Activated naive CD8-positive, alpha-beta T cell (primary cell): ENCODE results near the gene PCDH18.
"Not testable (repeated sequence)": the region's sequence is repeated elsewhere in the genome, so short reads cannot be mapped to it uniquely, and the experiment has no call there.

Experiments used
- H3K27ac Mint-ChIP-seq: one replicate; pipeline ENCODE4 v1.8.0; 2021; ENCODE audit warnings: mixed read lengths
- H3K27me3 Mint-ChIP-seq: one replicate; pipeline ENCODE4 v1.8.0; 2021; ENCODE audit warnings: mixed read lengths
- H3K36me3 Mint-ChIP-seq: one replicate; pipeline ENCODE4 v1.8.0; 2021; ENCODE audit warnings: mixed read lengths
- H3K4me1 Mint-ChIP-seq: one replicate; pipeline ENCODE4 v1.8.0; 2021; ENCODE audit warnings: low read depth, mixed read lengths
- H3K4me3 Mint-ChIP-seq: one replicate; pipeline ENCODE4 v1.8.0; 2021; ENCODE audit warnings: mild to moderate bottlenecking, mixed read lengths
- H3K9me3 Mint-ChIP-seq: one replicate; pipeline ENCODE4 v1.8.0; 2021; ENCODE audit warnings: low read depth, mixed read lengths

PCDH18 gene

DNA sequence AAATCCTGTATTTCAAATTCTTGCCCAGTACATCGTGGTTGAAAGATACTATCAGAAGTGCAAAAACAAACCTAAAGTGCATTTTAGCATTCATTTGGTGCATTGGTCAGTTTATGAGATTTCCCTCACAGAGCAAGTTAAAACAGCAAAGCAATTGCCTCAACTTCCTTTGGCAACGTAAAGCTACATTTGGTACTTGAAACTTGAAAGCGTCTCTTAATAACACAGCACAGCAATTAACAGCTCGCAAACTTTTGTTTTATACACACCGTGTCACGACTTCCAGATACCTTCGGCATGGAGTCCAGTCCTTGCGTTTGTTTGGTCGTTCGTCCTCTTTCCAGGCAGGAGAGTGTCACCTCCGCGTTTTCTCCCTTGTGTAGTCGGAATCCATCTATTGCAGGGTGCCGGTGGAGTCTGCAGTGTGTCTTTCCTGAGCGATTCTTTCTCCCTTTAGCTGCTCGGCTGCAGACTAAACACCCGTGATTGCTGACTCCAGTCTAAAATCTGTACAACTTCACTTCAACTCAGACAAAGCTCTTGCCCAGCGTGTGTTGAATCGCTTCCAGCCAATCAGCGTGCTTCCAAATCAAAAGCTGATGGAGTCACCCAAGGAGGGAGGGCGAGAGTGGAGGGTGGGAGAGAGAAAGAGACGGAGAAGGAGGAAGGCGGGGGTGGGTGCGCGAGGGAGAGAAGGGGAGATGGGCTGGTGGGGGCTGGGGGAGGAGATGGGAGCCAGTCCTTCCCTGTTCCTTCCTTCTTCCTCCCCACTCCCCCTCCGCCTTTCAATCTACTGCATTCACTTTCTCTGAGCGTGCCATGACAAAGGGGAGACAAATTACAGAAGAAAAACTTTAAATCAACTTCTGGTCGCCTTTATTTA lies at the start of gene PCDH18:
Gene PCDH18, minus strand, starts transcription at position 509 of the 883 bp plus-strand sequence. Its CDS starts 406 bp downstream, at position 103.
- H3K4me1 Mint-ChIP-seq: no peaks in the 10 kb centered on the region
- no peaks in the 10 kb centered on the region for H3K9me3 Mint-ChIP-seq
- no peaks in the 10 kb centered on the region for H3K27me3 Mint-ChIP-seq
- no peaks in the 10 kb centered on the region for H3K36me3 Mint-ChIP-seq
- no peak within 1 kb of the TSS for H3K27ac Mint-ChIP-seq
- H3K4me3 Mint-ChIP-seq: no peak within 1 kb of the TSS

DNA sequence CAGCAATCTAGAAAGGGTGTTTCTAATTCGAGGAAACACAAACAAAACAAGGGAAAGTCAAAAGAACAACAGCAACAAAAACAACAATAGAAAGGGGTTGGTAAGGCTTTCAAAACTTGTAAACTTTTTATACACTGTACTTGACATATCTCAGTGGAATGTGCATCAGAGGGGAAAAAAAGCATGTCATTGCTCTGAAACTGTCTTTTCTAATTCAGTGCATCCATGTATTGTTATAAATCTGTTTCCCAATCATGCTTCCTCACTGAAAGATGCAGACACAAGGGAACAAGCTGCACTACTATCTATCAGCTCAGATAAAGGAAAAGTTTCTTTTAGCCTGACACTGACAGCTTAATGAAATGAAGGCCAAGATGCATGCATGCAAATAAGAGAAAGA lies 44.2 kb upstream of the PCDH18 start:
- no peaks in the 10 kb centered on the region for H3K27me3 Mint-ChIP-seq
- no peaks in the 10 kb centered on the region for H3K4me1 Mint-ChIP-seq
- no peaks in the 10 kb centered on the region for H3K36me3 Mint-ChIP-seq
- no peak overlapping the region for H3K27ac Mint-ChIP-seq
- H3K4me3 Mint-ChIP-seq: no peak overlapping the region
- no peaks in the 10 kb centered on the region for H3K9me3 Mint-ChIP-seq

- Mint-ChIP-seq H3K4me3 (no peak overlapping the region), H3K36me3 (no peaks in the 10 kb centered on the region), H3K27me3 (no peaks in the 10 kb centered on the region), H3K9me3 (peaks cover 6% of the 10 kb centered on the region), H3K4me1 (no peaks in the 10 kb centered on the region), H3K27ac (no peak overlapping the region)
Observed at GRCh38 chr4:137572647-137573046, 40.4 kb upstream of the PCDH18 start.

- Mint-ChIP-seq H3K4me3 (no peak overlapping the region), H3K4me1 (no peaks in the 10 kb centered on the region), H3K27ac (no peak overlapping the region)
Observed at GRCh38 chr4:137572163-137572562, 39.9 kb upstream of the PCDH18 start.

GRCh38 chr4:137559801-137560200 lies 27.5 kb upstream of the PCDH18 start:
- Mint-ChIP-seq H3K9me3 (no peaks in the 10 kb centered on the region), H3K27me3 (no peaks in the 10 kb centered on the region)

More at GRCh38 chr4:137572163-137572562, 39.9 kb upstream of the PCDH18 start:
- Mint-ChIP-seq H3K27me3 (no peaks in the 10 kb centered on the region), H3K9me3 (peaks cover 6% of the 10 kb centered on the region), H3K36me3 (no peaks in the 10 kb centered on the region)

GRCh38 chr4:137558951-137559350 lies 26.7 kb upstream of the PCDH18 start:
- no peaks in the 10 kb centered on the region for H3K36me3 Mint-ChIP-seq

More at GRCh38 chr4:137559801-137560200, 27.5 kb upstream of the PCDH18 start:
- Mint-ChIP-seq H3K27ac (no peak overlapping the region), H3K4me1 (no peaks in the 10 kb centered on the region), H3K4me3 (no peak overlapping the region), H3K36me3 (no peaks in the 10 kb centered on the region)

DNA sequence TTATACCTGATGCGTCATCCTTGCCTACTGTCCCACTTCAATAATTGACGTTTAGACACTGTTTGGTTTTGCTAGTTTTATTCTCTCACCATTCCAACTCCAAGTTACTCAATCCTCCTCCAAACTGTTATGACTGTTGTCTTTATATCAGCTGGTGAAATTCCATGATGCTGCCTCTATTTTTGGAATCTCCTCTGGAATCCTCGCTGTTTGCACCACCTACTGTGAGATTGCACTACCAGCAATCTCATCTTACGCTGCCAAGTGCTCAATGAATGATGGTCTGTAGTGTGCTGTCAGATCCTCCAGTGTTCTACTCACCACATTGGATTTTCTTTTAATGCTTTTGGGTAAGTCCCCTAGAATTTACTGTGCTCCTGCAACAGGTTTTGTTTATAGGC lies 13.2 kb upstream of the PCDH18 start:
- no peaks in the 10 kb centered on the region for H3K36me3 Mint-ChIP-seq
- no peak overlapping the region for H3K27ac Mint-ChIP-seq
- H3K9me3 Mint-ChIP-seq: no peaks in the 10 kb centered on the region
- H3K4me1 Mint-ChIP-seq: no peaks in the 10 kb centered on the region
- H3K4me3 Mint-ChIP-seq: no peak overlapping the region
- H3K27me3 Mint-ChIP-seq: no peaks in the 10 kb centered on the region

More at GRCh38 chr4:137558951-137559350, 26.7 kb upstream of the PCDH18 start:
- H3K9me3 Mint-ChIP-seq: no peaks in the 10 kb centered on the region
- H3K4me3 Mint-ChIP-seq: no peak overlapping the region
- no peaks in the 10 kb centered on the region for H3K27me3 Mint-ChIP-seq
- no peaks in the 10 kb centered on the region for H3K4me1 Mint-ChIP-seq
- H3K27ac Mint-ChIP-seq: no peak overlapping the region

GRCh38 chr4:137543648-137544047 lies 11.4 kb upstream of the PCDH18 start:
- H3K27ac Mint-ChIP-seq: no peak overlapping the region
- no peaks in the 10 kb centered on the region for H3K36me3 Mint-ChIP-seq
- H3K27me3 Mint-ChIP-seq: no peaks in the 10 kb centered on the region
- no peaks in the 10 kb centered on the region for H3K9me3 Mint-ChIP-seq
- no peaks in the 10 kb centered on the region for H3K4me1 Mint-ChIP-seq
- H3K4me3 Mint-ChIP-seq: no peak overlapping the region

- H3K9me3 Mint-ChIP-seq: no peaks in the 10 kb centered on the region
- no peak overlapping the region for H3K4me3 Mint-ChIP-seq
- H3K27ac Mint-ChIP-seq: no peak overlapping the region
- no peaks in the 10 kb centered on the region for H3K27me3 Mint-ChIP-seq
- no peaks in the 10 kb centered on the region for H3K36me3 Mint-ChIP-seq
- no peaks in the 10 kb centered on the region for H3K4me1 Mint-ChIP-seq
Observed at GRCh38 chr4:137543198-137543597, 10.9 kb upstream of the PCDH18 start.

DNA sequence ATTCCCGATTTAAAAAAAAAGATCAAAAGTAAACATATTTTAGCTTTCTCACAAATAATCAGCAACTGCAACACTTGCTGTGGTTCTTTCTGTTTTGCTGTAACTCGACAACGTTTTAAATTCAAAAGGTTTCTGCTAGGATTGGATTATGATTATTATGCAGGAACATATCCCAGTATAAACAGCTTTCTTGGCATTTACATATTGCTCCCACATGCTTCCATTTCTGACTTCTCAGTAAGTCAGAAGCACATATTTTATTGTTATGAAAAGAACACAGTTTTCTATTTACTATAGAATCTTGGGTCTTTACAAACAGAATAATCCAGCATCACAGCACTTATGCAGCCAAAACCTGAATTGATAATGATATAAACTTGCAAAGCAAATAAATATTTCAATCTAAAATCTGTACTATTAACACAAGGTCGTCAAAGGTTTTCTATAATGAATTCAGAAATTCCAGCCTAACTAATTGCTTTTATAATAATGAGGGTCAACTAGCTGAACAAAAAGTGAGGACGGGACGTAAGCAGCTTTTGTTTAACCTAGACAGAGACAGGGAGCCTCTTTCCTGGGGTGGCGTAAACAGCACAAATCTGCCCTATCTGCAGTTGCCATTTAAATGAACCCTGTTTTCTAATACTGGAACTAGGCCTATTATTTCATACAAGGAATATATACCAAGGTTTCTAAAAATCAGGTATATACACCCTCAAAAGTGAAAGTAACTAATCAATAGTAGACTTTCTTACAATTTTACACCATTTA lies 9.8 kb upstream of the PCDH18 start:
- Mint-ChIP-seq H3K27me3 (no peaks in the 10 kb centered on the region), H3K27ac (no peak overlapping the region), H3K4me3 (no peak overlapping the region), H3K9me3 (no peaks in the 10 kb centered on the region), H3K36me3 (no peaks in the 10 kb centered on the region), H3K4me1 (no peaks in the 10 kb centered on the region)

DNA sequence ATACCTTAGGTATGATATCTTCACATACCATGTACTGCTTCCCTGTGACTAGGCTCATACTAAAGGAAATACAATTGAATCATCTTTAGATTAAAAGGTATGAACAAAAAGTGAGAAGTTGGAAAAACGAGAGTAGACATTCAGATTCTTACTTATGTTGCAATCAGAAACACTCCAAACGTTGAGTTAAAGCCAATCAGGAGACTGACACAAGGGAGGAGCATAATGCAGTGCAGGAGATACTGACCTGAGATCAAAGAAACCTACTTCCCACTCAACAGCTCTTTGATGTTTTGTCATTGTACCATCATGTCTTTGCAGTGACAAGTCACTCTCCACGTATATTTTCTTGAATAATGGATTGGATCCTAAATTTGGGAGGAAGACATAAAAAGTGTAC lies 8.9 kb upstream of the PCDH18 start:
- no peak overlapping the region for H3K4me3 Mint-ChIP-seq
- H3K27me3 Mint-ChIP-seq: no peaks in the 10 kb centered on the region
- H3K9me3 Mint-ChIP-seq: no peaks in the 10 kb centered on the region
- H3K36me3 Mint-ChIP-seq: no peaks in the 10 kb centered on the region
- no peaks in the 10 kb centered on the region for H3K4me1 Mint-ChIP-seq
- H3K27ac Mint-ChIP-seq: no peak overlapping the region

DNA sequence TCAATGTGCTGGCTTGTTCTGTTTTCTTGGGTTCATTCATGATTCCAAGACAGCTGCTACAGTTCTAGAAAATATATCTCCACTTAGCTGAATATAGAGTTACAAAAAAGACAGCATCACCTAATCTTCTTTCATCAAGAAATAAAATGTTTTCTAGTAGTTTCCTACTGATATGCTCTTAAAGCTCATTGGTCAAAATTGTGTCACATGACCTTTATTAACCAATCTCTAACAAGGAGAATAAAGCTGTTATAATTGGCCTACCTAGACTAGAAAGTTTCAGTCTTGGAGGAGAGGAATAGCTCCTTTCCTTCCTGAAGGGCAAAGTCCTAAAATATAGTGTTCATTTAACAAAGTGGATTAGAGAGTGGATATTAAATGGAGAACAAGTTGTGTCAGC lies 8.1 kb upstream of the PCDH18 start:
- Mint-ChIP-seq H3K27me3 (no peaks in the 10 kb centered on the region), H3K4me1 (no peaks in the 10 kb centered on the region), H3K9me3 (no peaks in the 10 kb centered on the region), H3K36me3 (no peaks in the 10 kb centered on the region), H3K4me3 (no peak overlapping the region), H3K27ac (no peak overlapping the region)

DNA sequence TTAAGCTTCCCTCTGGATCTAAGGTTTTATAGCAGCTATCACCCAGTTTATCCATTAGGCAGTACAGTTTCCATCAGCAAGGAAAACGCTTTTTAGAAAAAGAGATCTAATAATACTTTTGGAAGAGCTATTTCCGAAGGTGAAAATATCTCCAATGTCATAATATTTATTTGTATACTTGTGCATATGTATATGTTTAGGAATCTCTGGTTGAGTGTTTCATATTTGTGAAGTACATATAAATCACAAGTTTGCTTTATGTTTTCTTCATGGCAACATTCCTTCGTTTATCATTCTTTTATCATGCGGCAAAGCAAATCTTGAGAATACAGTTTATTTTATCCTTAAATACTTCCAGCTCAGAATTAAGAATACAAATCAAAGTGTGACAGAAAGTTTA lies 6.2 kb upstream of the PCDH18 start:
- Mint-ChIP-seq H3K27me3 (no peaks in the 10 kb centered on the region), H3K36me3 (no peaks in the 10 kb centered on the region), H3K4me3 (no peak overlapping the region)

DNA sequence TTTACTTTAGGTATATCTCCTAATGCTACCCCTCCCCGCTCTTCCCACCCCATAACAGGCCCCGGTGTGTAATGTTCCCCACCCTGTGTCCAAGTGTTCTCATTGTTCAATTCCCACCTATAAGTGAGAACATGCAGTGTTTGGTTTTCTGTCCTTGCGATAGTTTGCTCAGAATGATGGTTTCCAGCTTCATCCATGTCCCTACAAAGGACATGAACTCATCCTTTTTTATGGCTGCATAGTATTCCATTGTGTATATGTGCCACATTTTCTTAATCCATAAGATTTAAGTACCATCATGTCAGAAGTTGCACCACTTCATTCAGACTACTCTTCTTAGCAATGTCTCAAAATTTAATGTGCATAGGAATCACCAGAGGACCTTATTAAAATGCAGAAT lies 5.5 kb upstream of the PCDH18 start:
- not testable (repeated sequence) for H3K4me3 Mint-ChIP-seq, H3K36me3 Mint-ChIP-seq, H3K9me3 Mint-ChIP-seq, H3K27ac Mint-ChIP-seq, H3K27me3 Mint-ChIP-seq, H3K4me1 Mint-ChIP-seq

More for the DNA sequence above, 6.2 kb upstream of the PCDH18 start:
- Mint-ChIP-seq H3K27ac (no peak overlapping the region), H3K4me1 (no peaks in the 10 kb centered on the region), H3K9me3 (no peaks in the 10 kb centered on the region)

GRCh38 chr4:137536789-137537561 lies 4.7 kb upstream of the PCDH18 start:
- no peaks in the 10 kb centered on the region for H3K9me3 Mint-ChIP-seq
- H3K36me3 Mint-ChIP-seq: no peaks in the 10 kb centered on the region

More at GRCh38 chr4:137536789-137537561, 4.7 kb upstream of the PCDH18 start:
- Mint-ChIP-seq H3K27me3 (no peaks in the 10 kb centered on the region), H3K4me1 (no peaks in the 10 kb centered on the region), H3K27ac (no peak overlapping the region), H3K4me3 (no peak overlapping the region)
